Cerebellar cortex (tissue), 1 donor: Measurements from ENCODE around the gene MMP28.

Experiments
- DNase-seq: peaks from one replicate; pipeline ENCODE4 v3.0.0-alpha.2; 2015; ENCODE audit warnings: low spot score

Gene MMP28

GRCh38 chr17:35743626-35744328 is 51.7 kb downstream of the MMP28 start:
- DNase-seq = no peak

GRCh38 chr17:35742896-35743477 is 52.5 kb downstream of the MMP28 start:
- DNase-seq = no peak

- DNase-seq = no peak
These were observed 52.9 kb downstream of the MMP28 start for GRCh38 chr17:35742496-35742895.

GRCh38 chr17:35740997-35741931 is 54.2 kb downstream of the MMP28 start:
- DNase-seq = no peak

GRCh38 chr17:35740216-35740615 is 55.2 kb downstream of the MMP28 start:
- DNase-seq = no peak

GRCh38 chr17:35738519-35739133 is 56.8 kb downstream of the MMP28 start:
- no peak for DNase-seq

GRCh38 chr17:35736236-35736635 is 59.2 kb downstream of the MMP28 start:
- no peak for DNase-seq

GRCh38 chr17:35735036-35735805 is 60.2 kb downstream of the MMP28 start:
- DNase-seq = no peak

- no peak for DNase-seq
These were observed 61.0 kb downstream of the MMP28 start for GRCh38 chr17:35734396-35734795.

GRCh38 chr17:35733366-35733765 is 62.1 kb downstream of the MMP28 start:
- no peak for DNase-seq

- no peak for DNase-seq
These were observed 62.7 kb downstream of the MMP28 start for GRCh38 chr17:35732806-35733136.

- no peak for DNase-seq
These were observed 63.3 kb downstream of the MMP28 start for GRCh38 chr17:35731917-35732805.

- DNase-seq = peak; percentile 57
These were observed 64.1 kb downstream of the MMP28 start, which contains the start of gene RASL10B for GRCh38 chr17:35731239-35731916. TSS of gene RASL10B (plus strand) at chr17:35731639. CDS start at chr17:35735185, 3,546 bp downstream.

- DNase-seq = no peak
These were observed 64.9 kb downstream of the MMP28 start for GRCh38 chr17:35730400-35731005.

- DNase-seq = no peak
These were observed 66.0 kb downstream of the MMP28 start for GRCh38 chr17:35729405-35729833.

GRCh38 chr17:35728551-35728950 is 66.9 kb downstream of the MMP28 start:
- DNase-seq = no peak

- no peak for DNase-seq
These were observed 67.8 kb downstream of the MMP28 start for GRCh38 chr17:35727635-35728034.

GRCh38 chr17:35726953-35727460 is 68.4 kb downstream of the MMP28 start:
- no peak for DNase-seq
